Ovary (tissue), 9 donors: ENCODE data around the gene GPR107. TPM values are rescaled to one million over a fixed set of nuclear protein-coding genes. Genes with fewer than 3 reads are reported as not detected.

Source experiments
- DNase-seq, 5 donors: peaks; one replicate each; pipeline ENCODE4 v3.0.0-alpha.2; 2019 to 2020
- H3K27ac ChIP-seq, 2 donors: fragments of 200-600 bp; one replicate each; pipeline versions ENCODE4 v1.5.1 to v1.8.0; 2019 to 2022
- H3K27me3 ChIP-seq: fragments of 200-600 bp; one replicate; pipeline ENCODE4 v1.8.0; 2022
- H3K36me3 ChIP-seq: fragments of 200-600 bp; sonication (generic); one replicate; pipeline ENCODE4 v1.5.1; 2019
- H3K4me1 ChIP-seq: one replicate; pipeline ENCODE4 v1.8.1; 2013; ENCODE audit warnings: mild to moderate bottlenecking, moderate library complexity; ENCODE audit not compliant: insufficient read depth
- H3K4me3 ChIP-seq: fragments of 200-600 bp; sonication (generic); one replicate; pipeline ENCODE4 v1.5.1; 2017
- H3K9me3 ChIP-seq, 2 donors: fragments of 200-600 bp in 1 of 2; sonication (generic) in 1 of 2; one replicate each; pipeline versions ENCODE4 v1.5.1 to v1.8.1; 2013 to 2019; ENCODE audit warnings: mild to moderate bottlenecking in 1 of 2, moderate library complexity in 1 of 2
- CTCF ChIP-seq, 3 donors: fragments of 450-650 bp in 2 of 3; fragments of 200-600 bp in 1 of 3; IDR thresholded peaks; one replicate each; pipeline versions ENCODE4 v1.5.1 to v1.8.0; 2016 to 2022; ENCODE audit warnings: antibody characterized with exemption in 3 of 3, mild to moderate bottlenecking in 1 of 3
- EP300 ChIP-seq: sonication (generic); formaldehyde crosslinking; IDR thresholded peaks from one replicate; pipeline ENCODE4 v1.6.1; 2017; ENCODE audit warnings: antibody characterized with exemption
- POLR2A ChIP-seq: fragments of 450-650 bp; IDR thresholded peaks from one replicate; pipeline ENCODE4 v1.6.1; 2017; ENCODE audit warnings: antibody characterized with exemption, mild to moderate bottlenecking, moderate library complexity
- WGBS, 3 donors: extraction: QIAGEN DNeasy Blood & Tissue Kit in 1 of 3; methylation state at CpG; one replicate each; pipeline versions ENCODE4 v1.1.5 to v1.1.7; 2013 to 2017; 5-methylcytosine and 5-hydroxymethylcytosine counted together
- intact Hi-C, 4 donors: fragments of 100-400 bp; cut with DNase I; formaldehyde crosslinking; loops; one replicate each; pipeline versions ENCODE4 v1.11.0 to v1.15.1; 2022 to 2023
- polyA plus RNA-seq, 2 donors: library from polyadenylated mRNA; stranded (reverse); fragments of 200-250 nt in 1 of 2; fragments of 350-450 nt in 1 of 2; fragmentation: Illumina TruSeq in 1 of 2; extraction: RNeasy Lipid Tissue Mini Kit (QIAGEN cat#74804) in 1 of 2; gene quantifications; one replicate each; pipeline ENCODE4 v1.2.3, GENCODE V29; 2013 to 2014
- total RNA-seq, 7 donors: library from RNA; depleted of rRNA in 2 of 7; stranded (reverse); fragments of >200 nt in 2 of 7; fragmentation: NEBNext Ultra II Directional in 3 of 7; extraction: Animal tissue kit (Norgen Biotek cat#: 25700) in 3 of 7; gene quantifications; one replicate each; pipeline versions ENCODE4 v1.1.0 to v1.2.4, GENCODE V29; 2016 to 2023
- donor health status: DM: no; HTN: no; CAD: no; lungs with moderate emphysema.
- donor health status: DM: no; HTN: no; CAD: no.
- donor health status: Bipolar disorder and iron deficiency.
- donor health status: DM: yes; HTN: yes; CAD: no.
- donor health status: DM: no; HTN: no; CAD: no.
- donor health status: DM: yes; HTN: yes; CAD: no.

The GPR107 gene
- total and polyA plus RNA-seq, 9 donors: 11.6 to 44.0 (median 28.3) TPM

- Histone ChIP-seq H3K27ac (no peak overlapping the region), H3K36me3 (no peaks in the 10 kb centered on the region), H3K9me3 (no peaks in the 10 kb centered on the region), H3K4me3 (no peak overlapping the region), H3K4me1 (no peaks in the 10 kb centered on the region), H3K27me3 (no peaks in the 10 kb centered on the region)
- intact Hi-C loops: loop anchor here in 1 of 4 donors (10.0 kb wide), 1 partner anchor 567 kb away; no protein-coding TSS in a partner anchor
- 84 to 86% (median 85%) methylated on average over 9 of the region's 9 CpGs for WGBS, 3 donors
- no peak for TF ChIP-seq CTCF (IDR thresholded peaks at IDR 0.05)
- no peak for DNase-seq
Measured at GRCh38 chr9:130117376-130117775, 63.7 kb downstream of the GPR107 start.

- TF ChIP-seq POLR2A (no peak), CTCF (IDR thresholded peaks at IDR 0.05) (no peak), EP300 (no peak)
- WGBS, 3 donors: 63 to 68% (median 68%) methylated on average over 11 of the region's 11 CpGs
- Histone ChIP-seq H3K27me3 (no peaks in the 10 kb centered on the region), H3K4me1 (no peaks in the 10 kb centered on the region), H3K36me3 (no peaks in the 10 kb centered on the region), H3K9me3 (no peaks in the 10 kb centered on the region), H3K4me3 (no peak overlapping the region), H3K27ac (no peak overlapping the region)
- DNase-seq: no peak
- intact Hi-C loops: loop anchor here in 1 of 4 donors (10.0 kb wide), 1 partner anchor 567 kb away; no protein-coding TSS in a partner anchor
Measured at GRCh38 chr9:130117816-130118632, 64.3 kb downstream of the GPR107 start.

GRCh38 chr9:130118841-130119518 lies 65.3 kb downstream of the GPR107 start:
- H3K36me3 ChIP-seq: no peaks in the 10 kb centered on the region
- H3K4me1 ChIP-seq: no peaks in the 10 kb centered on the region
- H3K4me3 ChIP-seq: no peak overlapping the region
- no peaks in the 10 kb centered on the region for H3K27me3 ChIP-seq
- H3K27ac ChIP-seq: no peak overlapping the region
- no peak for DNase-seq
- TF ChIP-seq POLR2A (no peak), CTCF (IDR thresholded peaks at IDR 0.05) (no peak), EP300 (no peak)
- no peaks in the 10 kb centered on the region for H3K9me3 ChIP-seq
- intact Hi-C loops: loop anchor here in 1 of 4 donors (10.0 kb wide), 1 partner anchor 566 kb away; no protein-coding TSS in a partner anchor
- 88 to 89% (median 89%) methylated on average over 17 of the region's 17 CpGs for WGBS, 3 donors

GRCh38 chr9:130119519-130120298 lies 66.0 kb downstream of the GPR107 start:
- no peaks in the 10 kb centered on the region for H3K9me3 ChIP-seq
- intact Hi-C loops: loop anchor here in 2 of 4 donors (2.0 to 10.0 kb wide), 2 partner anchors 23 to 565 kb away; no protein-coding TSS in a partner anchor
- no peak overlapping the region for H3K27ac ChIP-seq
- H3K36me3 ChIP-seq: no peaks in the 10 kb centered on the region
- no peaks in the 10 kb centered on the region for H3K27me3 ChIP-seq
- H3K4me1 ChIP-seq: no peaks in the 10 kb centered on the region
- H3K4me3 ChIP-seq: no peak overlapping the region
- no peak for TF ChIP-seq CTCF (IDR thresholded peaks at IDR 0.05)
- TF ChIP-seq POLR2A: no peak
- TF ChIP-seq EP300: no peak
- DNase-seq: no peak
- 87 to 90% (median 89%) methylated on average over 14 of the region's 14 CpGs for WGBS, 3 donors
